Prostate gland (tissue), 2 donors: ENCODE measurements around the gene STOX2.

Source experiments
- CTCF ChIP-seq, 4 experiments: fragments of 200-600 bp in 2 of 4; fragments of 450-650 bp in 2 of 4; sonication (generic) in 2 of 4; IDR thresholded peaks; 1 replicate in 3 of 4; 2 replicates in 1 of 4; pipeline ENCODE4 v1.5.1; 2016 to 2019; ENCODE audit warnings: antibody characterized with exemption in 4 of 4, mild to moderate bottlenecking in 2 of 4, moderate library complexity in 2 of 4
- POLR2A ChIP-seq: fragments of 450-650 bp; IDR thresholded peaks from one replicate; pipeline ENCODE4 v1.6.1; 2016; ENCODE audit warnings: antibody characterized with exemption, mild to moderate bottlenecking

DNA sequence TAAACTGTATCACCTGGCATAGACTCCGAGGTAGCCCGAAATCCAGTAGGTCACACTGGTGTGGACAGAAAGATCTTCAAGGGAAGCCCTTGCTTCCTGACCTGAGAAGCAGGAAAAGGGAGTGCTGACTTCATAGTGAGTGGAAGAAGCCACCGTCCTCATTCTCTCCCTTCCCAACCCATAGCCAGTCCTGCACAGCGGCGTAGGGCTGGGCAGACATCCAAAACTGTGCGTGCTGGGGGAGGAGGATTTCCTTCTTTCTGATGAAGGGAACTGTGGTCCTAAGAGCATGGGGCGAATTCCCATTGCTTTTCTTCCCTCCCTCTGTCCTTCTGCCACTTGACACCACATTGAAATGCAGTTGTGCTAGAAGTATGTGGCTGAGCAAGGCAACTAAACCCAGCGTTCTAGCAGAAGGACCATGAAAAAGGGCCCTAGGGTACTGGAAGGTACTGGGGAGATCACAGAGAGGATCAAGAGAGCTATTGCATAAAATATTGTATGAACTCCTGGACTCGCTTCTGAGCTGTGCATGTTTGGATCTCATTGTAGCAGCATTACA lies 66.9 kb downstream of the STOX2 start:
- TF ChIP-seq CTCF (IDR thresholded peaks at IDR 0.05) (no peak), POLR2A (no peak)
